ENCODE data around the gene TAAR1. TPM values are rescaled to one million over a fixed set of nuclear protein-coding genes. Genes with fewer than 3 reads are reported as not detected.
"Not testable (repeated sequence)": the region's sequence is repeated elsewhere in the genome, so short reads cannot be mapped to it uniquely, and the experiment has no call there.

Gene TAAR1
- polyA plus RNA-seq, 6 donors from 2014 or later = not detected

- Mint-ChIP-seq H3K9me3 (no peaks in the 10 kb centered on the region), H3K36me3 (no peaks in the 10 kb centered on the region), H3K27ac (peak overlapping the region in 2 of 6 donors; percentile 9 to 25), H3K4me1 (peaks cover 4 to 5% (median 5%) of the 10 kb centered on the region in 3 donors), H3K27me3 (peaks cover 0 to 4% (median 0%) of the 10 kb centered on the region in 3 donors), H3K4me3 (no peak overlapping the region)
- no peak for ATAC-seq (ENCODE audit: low read depth in 2 of 2)
- no peak for DNase-seq
Observed at GRCh38 chr6:132648356-132648755, 10.6 kb downstream of the TAAR1 start.

- Mint-ChIP-seq H3K9me3 (peaks cover 0 to 7% (median 0%) of the 10 kb centered on the region in 7 donors), H3K27ac (peak overlapping the region in 1 of 6 donors; percentile 22), H3K36me3 (no peaks in the 10 kb centered on the region), H3K4me3 (no peak overlapping the region), H3K27me3 (peaks cover 4 to 9% (median 8%) of the 10 kb centered on the region in 3 donors), H3K4me1 (peaks cover 5 to 6% (median 5%) of the 10 kb centered on the region in 3 donors)
- ATAC-seq (ENCODE audit: low read depth in 2 of 2) = peak in 1 of 2 donors; percentile 21
- no peak for DNase-seq
Observed at GRCh38 chr6:132643547-132643946, 15.4 kb downstream of the TAAR1 start.

- peaks cover 26 to 54% (median 50%) of the 10 kb centered on the region in 3 donors for H3K27me3 Mint-ChIP-seq
- not testable (repeated sequence) for DNase-seq; ATAC-seq (ENCODE audit: low read depth in 2 of 2); H3K4me1 Mint-ChIP-seq; H3K36me3 Mint-ChIP-seq; H3K4me3 Mint-ChIP-seq; H3K27ac Mint-ChIP-seq
- peaks cover 0 to 14% (median 10%) of the 10 kb centered on the region in 7 donors for H3K9me3 Mint-ChIP-seq
Observed at GRCh38 chr6:132637135-132637534, 21.8 kb downstream of the TAAR1 start.

GRCh38 chr6:132635906-132636305 is 23.1 kb downstream of the TAAR1 start:
- H3K36me3 Mint-ChIP-seq; H3K4me3 Mint-ChIP-seq; H3K27ac Mint-ChIP-seq; DNase-seq; H3K4me1 Mint-ChIP-seq; ATAC-seq (ENCODE audit: low read depth in 2 of 2): not testable (repeated sequence)
- Mint-ChIP-seq H3K27me3 (peaks cover 26 to 54% (median 50%) of the 10 kb centered on the region in 3 donors), H3K9me3 (peaks cover 0 to 14% (median 10%) of the 10 kb centered on the region in 7 donors)

- Mint-ChIP-seq H3K27me3 (peaks cover 26 to 54% (median 50%) of the 10 kb centered on the region in 3 donors), H3K9me3 (peaks cover 0 to 14% (median 10%) of the 10 kb centered on the region in 7 donors)
- DNase-seq; H3K4me3 Mint-ChIP-seq; H3K4me1 Mint-ChIP-seq; H3K36me3 Mint-ChIP-seq; ATAC-seq (ENCODE audit: low read depth in 2 of 2); H3K27ac Mint-ChIP-seq: not testable (repeated sequence)
Observed at GRCh38 chr6:132635288-132635687, 23.7 kb downstream of the TAAR1 start.

DNA sequence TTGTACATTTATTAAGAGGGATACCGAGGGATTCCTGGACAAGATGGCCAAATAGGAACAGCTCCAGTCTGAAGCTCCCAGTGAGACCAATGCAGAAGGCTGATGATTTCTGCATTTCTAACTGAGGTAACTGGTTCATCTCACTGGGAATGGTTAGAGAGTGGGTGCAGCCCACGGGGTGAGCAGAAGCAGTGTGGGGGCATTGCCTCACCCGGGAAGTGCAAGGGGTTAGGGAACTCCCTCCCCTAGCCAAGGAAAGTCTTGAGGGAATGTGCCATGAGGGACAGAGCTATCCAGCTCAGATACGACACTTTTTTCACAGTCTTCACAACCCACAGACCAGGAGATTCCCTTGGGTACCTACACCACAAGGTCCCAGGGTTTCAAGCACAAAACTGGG is 24.2 kb downstream of the TAAR1 start:
- Mint-ChIP-seq H3K9me3 (peaks cover 0 to 14% (median 10%) of the 10 kb centered on the region in 7 donors), H3K27ac (no peak overlapping the region), H3K4me1 (no peaks in the 10 kb centered on the region), H3K27me3 (peaks cover 26 to 54% (median 50%) of the 10 kb centered on the region in 3 donors), H3K4me3 (no peak overlapping the region), H3K36me3 (peaks cover 0 to 9% of the 10 kb centered on the region in 2 donors)
- DNase-seq (no peak), ATAC-seq (ENCODE audit: low read depth in 2 of 2) (no peak)

GRCh38 chr6:132633362-132633761 is 25.6 kb downstream of the TAAR1 start:
- Mint-ChIP-seq H3K36me3 (peaks cover 0 to 9% of the 10 kb centered on the region in 2 donors), H3K27ac (no peak overlapping the region)
- no peak for DNase-seq

DNA sequence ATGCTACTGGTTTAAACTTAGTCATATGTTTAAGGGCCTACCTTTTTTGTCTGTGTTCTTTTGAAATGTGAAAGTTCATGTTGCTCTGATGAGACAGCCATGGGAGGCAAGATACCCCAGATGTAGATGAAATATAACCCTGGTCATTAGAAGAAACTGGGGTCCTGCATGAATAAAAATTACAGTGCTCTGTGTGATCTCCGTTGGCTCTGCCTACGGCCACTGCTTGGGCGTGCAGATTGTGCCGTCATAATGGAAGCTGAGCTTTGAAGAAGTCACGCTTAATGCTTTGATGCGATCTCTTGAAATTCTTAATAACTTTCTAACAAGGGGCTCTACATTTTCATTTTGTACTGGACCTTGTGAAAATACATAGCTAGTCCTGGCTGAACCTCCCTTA is 34.8 kb downstream of the TAAR1 start, which contains the start of gene TAAR2:
TAAR2 (minus strand) TSS at position 101 of the 400 bp plus-strand sequence; CDS start at position 101, 0 bp downstream.
- DNase-seq (no peak), ATAC-seq (ENCODE audit: low read depth in 2 of 2) (no peak)
- peaks cover 0 to 7% of the 10 kb centered on the region in 2 donors for H3K36me3 Mint-ChIP-seq
- H3K9me3 Mint-ChIP-seq = peaks cover 0 to 18% (median 3%) of the 10 kb centered on the region in 7 donors
- H3K4me1 Mint-ChIP-seq = no peaks in the 10 kb centered on the region
- H3K27me3 Mint-ChIP-seq = peaks cover 32 to 48% (median 36%) of the 10 kb centered on the region in 3 donors
- H3K27ac Mint-ChIP-seq = no peak within 1 kb of the TSS
- H3K4me3 Mint-ChIP-seq = no peak within 1 kb of the TSS

More at GRCh38 chr6:132633362-132633761, 25.6 kb downstream of the TAAR1 start:
- Mint-ChIP-seq H3K4me1 (no peaks in the 10 kb centered on the region), H3K27me3 (peaks cover 30 to 58% (median 51%) of the 10 kb centered on the region in 3 donors), H3K4me3 (no peak overlapping the region), H3K9me3 (peaks cover 0 to 15% (median 7%) of the 10 kb centered on the region in 7 donors)
- ATAC-seq (ENCODE audit: low read depth in 2 of 2) = no peak

DNA sequence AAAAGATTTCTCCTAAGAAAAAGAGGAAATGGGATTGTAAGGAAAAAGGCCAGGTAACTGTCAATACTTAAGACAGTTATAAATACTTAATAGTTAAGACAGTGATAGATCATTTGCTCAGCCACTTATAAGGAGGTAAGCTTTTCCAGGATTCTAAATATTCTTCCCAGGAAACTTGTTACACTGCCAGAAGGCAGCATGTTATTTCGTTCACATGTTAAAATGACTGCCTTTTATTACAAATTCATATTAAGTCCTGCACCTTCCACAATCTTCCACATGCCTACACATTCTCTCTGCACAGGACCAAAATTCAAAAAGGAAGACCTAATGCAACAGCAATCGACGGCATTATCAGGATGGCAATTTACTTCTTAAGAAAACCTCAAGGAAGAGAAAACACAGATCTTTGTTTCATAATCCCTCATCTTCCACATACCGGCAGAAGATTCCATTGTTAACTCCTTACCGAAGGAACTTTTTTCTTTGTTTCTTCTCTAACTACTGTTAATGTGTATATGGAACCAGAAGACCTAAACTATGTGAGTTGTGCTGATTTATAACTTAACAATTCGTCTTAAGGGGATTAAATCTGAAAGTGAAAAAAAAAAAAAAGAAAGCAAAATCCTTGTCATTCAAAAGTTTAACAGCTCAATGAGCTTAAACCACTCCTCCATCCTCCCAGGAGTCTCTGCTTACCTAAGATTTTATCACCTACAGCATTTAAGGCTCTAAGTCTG is 35.7 kb downstream of the TAAR1 start:
- H3K36me3 Mint-ChIP-seq = peaks cover 0 to 7% of the 10 kb centered on the region in 2 donors
- peaks cover 0 to 17% (median 3%) of the 10 kb centered on the region in 7 donors for H3K9me3 Mint-ChIP-seq
- H3K4me3 Mint-ChIP-seq = no peak overlapping the region
- DNase-seq (no peak), ATAC-seq (ENCODE audit: low read depth in 2 of 2) (no peak)
- H3K4me1 Mint-ChIP-seq = no peaks in the 10 kb centered on the region
- H3K27me3 Mint-ChIP-seq = peaks cover 27 to 41% (median 33%) of the 10 kb centered on the region in 3 donors
- H3K27ac Mint-ChIP-seq = no peak overlapping the region

DNA sequence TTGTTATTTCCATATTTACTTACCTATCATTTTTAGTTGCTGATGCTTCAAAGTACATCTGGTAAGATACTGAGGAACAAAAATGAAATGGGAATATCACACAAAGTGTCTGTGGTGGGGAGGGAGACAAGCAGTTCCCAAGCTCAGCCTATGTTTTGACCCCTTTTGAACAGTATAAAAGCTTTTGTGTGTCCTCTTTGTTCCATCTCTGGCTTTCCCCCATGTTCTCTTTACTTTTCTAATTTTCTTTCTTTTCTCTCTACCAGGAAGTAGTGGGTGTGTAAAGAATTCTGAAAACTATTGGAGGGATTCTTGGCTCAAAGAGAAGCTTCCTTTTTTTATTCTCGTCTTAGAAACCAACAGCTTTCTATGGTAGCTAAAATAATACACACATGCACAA is 42.3 kb downstream of the TAAR1 start:
- DNase-seq = no peak
- H3K9me3 Mint-ChIP-seq = no peaks in the 10 kb centered on the region
- peaks cover 0 to 20% (median 8%) of the 10 kb centered on the region in 3 donors for H3K4me1 Mint-ChIP-seq
- H3K27ac Mint-ChIP-seq = peak overlapping the region in 1 of 6 donors; percentile 51
- no peak for ATAC-seq (ENCODE audit: low read depth in 2 of 2)
- H3K4me3 Mint-ChIP-seq = no peak overlapping the region
- peaks cover 6 to 15% (median 11%) of the 10 kb centered on the region in 3 donors for H3K27me3 Mint-ChIP-seq
- no peaks in the 10 kb centered on the region for H3K36me3 Mint-ChIP-seq

GRCh38 chr6:132614554-132614953 is 44.4 kb downstream of the TAAR1 start:
- peaks cover 0 to 4% (median 3%) of the 10 kb centered on the region in 3 donors for H3K27me3 Mint-ChIP-seq
- ATAC-seq (ENCODE audit: low read depth in 2 of 2) (peak in 1 of 2 donors; percentile 36), DNase-seq (peak; percentile 7)

DNA sequence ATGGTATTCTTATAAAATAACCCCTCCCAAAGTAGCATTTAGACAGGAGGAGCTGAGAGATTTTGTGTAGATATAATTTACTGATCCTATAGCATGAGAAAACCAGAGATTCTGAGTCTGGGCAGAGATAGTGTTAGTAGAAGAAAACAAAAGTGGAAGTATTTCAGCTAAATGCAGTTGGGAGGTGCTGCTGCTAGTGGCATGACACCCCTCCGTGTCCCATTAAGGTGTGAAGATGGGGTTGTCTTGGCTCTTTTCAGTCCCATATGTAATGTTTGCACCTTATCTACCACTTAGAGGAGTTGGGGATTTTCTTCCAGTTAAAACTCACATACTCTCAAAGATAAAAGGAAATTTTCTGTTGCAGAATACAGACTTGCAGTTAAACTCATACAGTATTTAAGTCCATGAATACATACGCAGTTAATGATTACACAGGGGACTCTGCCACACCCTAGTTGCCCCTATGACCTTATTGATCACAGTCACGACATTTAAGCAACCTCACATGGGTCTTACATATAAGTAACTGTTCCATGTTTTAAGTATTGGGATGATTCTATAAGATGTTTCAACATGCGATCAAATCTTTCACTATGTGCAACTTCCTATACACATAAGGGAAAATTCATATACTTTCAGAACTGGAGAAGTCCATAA is 46.4 kb downstream of the TAAR1 start:
- Mint-ChIP-seq H3K4me1 (peaks cover 0 to 20% (median 8%) of the 10 kb centered on the region in 3 donors), H3K4me3 (peak overlapping the region in 3 of 8 donors; percentile 4 to 15 (median 7)), H3K36me3 (no peaks in the 10 kb centered on the region), H3K27ac (peak overlapping the region in 1 of 6 donors; percentile 17), H3K9me3 (no peaks in the 10 kb centered on the region), H3K27me3 (no peaks in the 10 kb centered on the region)
- ATAC-seq (ENCODE audit: low read depth in 2 of 2) = peak in 1 of 2 donors; percentile 45
- no peak for DNase-seq

More at GRCh38 chr6:132614554-132614953, 44.4 kb downstream of the TAAR1 start:
- Mint-ChIP-seq H3K9me3 (no peaks in the 10 kb centered on the region), H3K4me3 (peak overlapping the region; percentile 57 to 88 (median 72)), H3K36me3 (no peaks in the 10 kb centered on the region), H3K4me1 (peaks cover 0 to 20% (median 8%) of the 10 kb centered on the region in 3 donors), H3K27ac (peak overlapping the region in 5 of 6 donors; percentile 71 to 80 (median 76))

- no peak for DNase-seq
- Mint-ChIP-seq H3K27ac (no peak overlapping the region), H3K4me1 (peaks cover 0 to 15% (median 8%) of the 10 kb centered on the region in 3 donors), H3K36me3 (no peaks in the 10 kb centered on the region), H3K27me3 (peaks cover 0 to 1% (median 0%) of the 10 kb centered on the region in 3 donors), H3K9me3 (no peaks in the 10 kb centered on the region), H3K4me3 (no peak overlapping the region)
- no peak for ATAC-seq (ENCODE audit: low read depth in 2 of 2)
Observed at GRCh38 chr6:132611616-132612015, 47.4 kb downstream of the TAAR1 start.

All from naive B cell (primary cell).